GM23338 (cell line): ENCODE measurements around the gene SURF1. TPM values are rescaled to one million over a fixed set of nuclear protein-coding genes. Genes with fewer than 3 reads are reported as not detected.

Source experiments
- ATAC-seq: fragments of 200-7000 bp; cut with Tn5 transposase; 3 replicates; pipeline ENCODE4 v1.9.1; 2020
- DNase-seq: peaks from one replicate; pipeline ENCODE4 v3.0.0-alpha.2; 2015; ENCODE audit warnings: low spot score
- H2AFZ ChIP-seq: fragments of 200-600 bp; sonication (generic); 2 replicates; pipeline ENCODE4 v1.8.0; 2016; ENCODE audit warnings: antibody characterized with exemption, mild to moderate bottlenecking, moderate library complexity
- H3F3A ChIP-seq: fragments of 200-600 bp; sonication (generic); replicated peaks from 2 replicates; pipeline ENCODE4 v1.8.0; 2017; ENCODE audit warnings: antibody characterized with exemption, mixed run types, low read depth
- H3K27ac ChIP-seq: fragments of 200-600 bp; sonication (generic); 2 replicates; pipeline ENCODE4 v1.6.1; 2016; ENCODE audit warnings: low read depth
- H3K27me3 ChIP-seq: fragments of 200-600 bp; sonication (generic); 2 replicates; pipeline ENCODE4 v1.8.0; 2016; ENCODE audit warnings: mild to moderate bottlenecking, mixed run types, moderate library complexity; ENCODE audit not compliant: insufficient read depth
- H3K36me3 ChIP-seq: fragments of 200-600 bp; sonication (generic); 2 replicates; pipeline ENCODE4 v1.8.0; 2016; ENCODE audit warnings: mild to moderate bottlenecking; ENCODE audit not compliant: insufficient read depth
- H3K4me1 ChIP-seq: fragments of 200-600 bp; sonication (generic); 2 replicates; pipeline ENCODE4 v1.8.0; 2016; ENCODE audit warnings: mild to moderate bottlenecking, moderate library complexity; ENCODE audit not compliant: insufficient read depth
- H3K4me2 ChIP-seq: fragments of 200-600 bp; sonication (generic); 2 replicates; pipeline ENCODE4 v1.7.1; 2017; ENCODE audit warnings: mixed run types
- H3K4me3 ChIP-seq: fragments of 200-600 bp; sonication (generic); 2 replicates; pipeline ENCODE4 v1.6.1; 2016; ENCODE audit warnings: mixed run types
- H3K79me2 ChIP-seq: fragments of 200-600 bp; sonication (generic); replicated peaks from 2 replicates; pipeline ENCODE4 v1.8.0; 2017; ENCODE audit warnings: mild to moderate bottlenecking; ENCODE audit not compliant: insufficient read depth
- H3K9me2 ChIP-seq: fragments of 200-600 bp; sonication (generic); 2 replicates; pipeline ENCODE4 v1.8.0; 2017; ENCODE audit not compliant: insufficient read depth
- H4K20me1 ChIP-seq: fragments of 200-600 bp; sonication (generic); replicated peaks from 2 replicates; pipeline ENCODE4 v1.8.0; 2017; ENCODE audit warnings: mild to moderate bottlenecking; ENCODE audit not compliant: insufficient read depth
- H3K27ac Mint-ChIP-seq: 2 replicates; pipeline ENCODE4 v1.8.0; 2020; ENCODE audit warnings: inconsistent platforms, mild to moderate bottlenecking, moderate library complexity, mixed read lengths
- H3K27me3 Mint-ChIP-seq: 3 replicates; pipeline ENCODE4 v1.8.0; 2022; ENCODE audit warnings: low read depth, mild to moderate bottlenecking, moderate library complexity, mixed read lengths, inconsistent platforms; ENCODE audit not compliant: insufficient read depth, poor library complexity
- H3K36me3 Mint-ChIP-seq: 3 replicates; pipeline ENCODE4 v1.8.0; 2021; ENCODE audit warnings: low read depth, mild to moderate bottlenecking, inconsistent platforms, moderate library complexity, mixed read lengths
- H3K4me1 Mint-ChIP-seq: 3 replicates; pipeline ENCODE4 v1.8.0; 2020; ENCODE audit warnings: mild to moderate bottlenecking, inconsistent platforms, mixed read lengths
- H3K4me3 Mint-ChIP-seq: 3 replicates; pipeline ENCODE4 v1.8.0; 2021; ENCODE audit warnings: moderate library complexity, mild to moderate bottlenecking, inconsistent platforms, mixed read lengths
- H3K9me3 Mint-ChIP-seq: 3 replicates; pipeline ENCODE4 v1.8.0; 2020; ENCODE audit warnings: moderate library complexity, mild to moderate bottlenecking, inconsistent platforms, mixed read lengths
- CREB1 ChIP-seq: fragments of 250-450 bp; sonication (Bioruptor Pico); IDR thresholded peaks from 2 replicates; pipeline ENCODE4 v1.5.0; 2020; ENCODE audit warnings: low read depth, mild to moderate bottlenecking, moderate library complexity
- CTCF ChIP-seq, 2 experiments: fragments of 200-600 bp in 1 of 2; sonication (generic) in 1 of 2; conservative IDR thresholded peaks; 2 replicates each; pipeline versions ENCODE4 v1.5.1 to v1.6.1; 2016 to 2017; ENCODE audit warnings: antibody characterized with exemption in 2 of 2, low read depth in 2 of 2, mild to moderate bottlenecking in 2 of 2, moderate library complexity in 1 of 2
- ETS1 ChIP-seq: IDR thresholded peaks from 2 replicates; pipeline ENCODE4 v1.6.1; 2016; ENCODE audit warnings: antibody characterized with exemption
- EZH2 ChIP-seq: fragments of 200-600 bp; sonication (generic); IDR thresholded peaks from one replicate; pipeline ENCODE4 v1.8.0; 2017; ENCODE audit warnings: antibody characterized with exemption, mild to moderate bottlenecking, low read depth; ENCODE audit not compliant: unreplicated experiment
- EZH2phosphoT487 ChIP-seq: fragments of 200-600 bp; sonication (generic); IDR thresholded peaks from one replicate; pipeline ENCODE4 v1.8.1; 2018; ENCODE audit warnings: antibody characterized with exemption; ENCODE audit not compliant: unreplicated experiment
- JUNB ChIP-seq: IDR thresholded peaks from one replicate; pipeline ENCODE4 v1.6.1; 2016; ENCODE audit warnings: antibody characterized with exemption; ENCODE audit not compliant: unreplicated experiment
- NANOG ChIP-seq: IDR thresholded peaks from 2 replicates; pipeline ENCODE4 v1.6.1; 2016; ENCODE audit warnings: antibody characterized with exemption, borderline replicate concordance
- POLR2AphosphoS5 ChIP-seq: IDR thresholded peaks from 2 replicates; pipeline ENCODE4 v1.6.1; 2016; ENCODE audit warnings: antibody characterized with exemption, low read depth
- REST ChIP-seq: IDR thresholded peaks from one replicate; pipeline ENCODE4 v1.6.1; 2018; ENCODE audit warnings: antibody characterized with exemption; ENCODE audit not compliant: unreplicated experiment
- STAT1 ChIP-seq: IDR thresholded peaks from one replicate; pipeline ENCODE4 v1.6.1; 2016; ENCODE audit warnings: antibody characterized with exemption; ENCODE audit not compliant: unreplicated experiment
- ZNF114 ChIP-seq: fragments of 250-450 bp; sonication (Bioruptor Pico); IDR thresholded peaks from 2 replicates; pipeline ENCODE4 v1.5.0; 2020; ENCODE audit warnings: mild to moderate bottlenecking, moderate library complexity
- ZNF331 ChIP-seq: fragments of 250-450 bp; sonication (Bioruptor Pico); IDR thresholded peaks from 2 replicates; pipeline ENCODE4 v1.5.0; 2020; ENCODE audit warnings: low read depth, mild to moderate bottlenecking, moderate library complexity
- polyA plus RNA-seq: library from polyadenylated mRNA; unstranded; fragments of >200 nt; fragmentation: Nextera tagmentation; extraction: Ambion mirVana; gene quantifications from 2 replicates; pipeline ENCODE4 v1.2.1, GENCODE V29; 2016
- total RNA-seq: library from RNA; depleted of rRNA; stranded (reverse); fragments of >200 nt; shearing (Covaris generic); gene quantifications from 2 replicates; pipeline ENCODE4 v1.2.3, GENCODE V29; 2014
- TF ChIP-seq, protein P1 (sequence below): fragments of 250-450 bp; sonication (Bioruptor Pico); IDR thresholded peaks from 2 replicates; pipeline ENCODE4 v1.5.0; 2020; ENCODE audit warnings: mild to moderate bottlenecking, moderate library complexity

SURF1 gene
- total and polyA plus RNA-seq, 2 experiments from 2014 or later = 39.1 to 52.6 TPM

DNA sequence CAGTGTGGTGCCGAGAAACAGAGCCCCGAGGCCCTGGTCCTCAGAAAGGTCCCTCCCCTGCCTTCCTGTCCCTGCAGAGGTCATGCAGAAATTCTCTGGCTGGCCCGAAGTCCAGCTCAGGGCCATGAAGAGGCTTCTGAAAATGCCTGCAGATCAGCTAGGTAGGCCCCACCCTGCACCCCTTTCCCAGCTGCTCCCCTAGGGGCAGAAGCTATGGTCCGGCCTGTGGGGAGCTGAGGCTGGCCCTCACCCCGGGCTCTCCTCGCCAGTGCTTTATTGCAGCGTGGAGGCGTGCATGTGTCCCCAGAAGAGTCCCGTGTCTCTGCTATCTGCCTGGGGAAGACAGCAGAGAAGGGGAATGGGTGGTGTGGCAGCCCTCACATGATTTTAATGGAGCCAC, 41.6 kb upstream of the SURF1 start:
- no peaks in the 10 kb centered on the region for H3K36me3 Mint-ChIP-seq
- Histone ChIP-seq H3K4me2 (no peak overlapping the region), H3K9me2 (no peaks in the 10 kb centered on the region), H2AFZ (no peak overlapping the region), H3K4me3 (no peak overlapping the region), H3F3A (no peaks in the 10 kb centered on the region), H3K27me3 (no peaks in the 10 kb centered on the region), H3K4me1 (no peaks in the 10 kb centered on the region), H3K27ac (no peak overlapping the region), H3K36me3 (no peaks in the 10 kb centered on the region), H4K20me1 (no peaks in the 10 kb centered on the region), H3K79me2 (no peaks in the 10 kb centered on the region)
- H3K27me3 Mint-ChIP-seq = peaks cover 19% of the 10 kb centered on the region
- ATAC-seq = no peak
- TF ChIP-seq ETS1 (no peak), CREB1 (CRISPR knock-in tag) (no peak), ZNF331 (no peak), CTCF (conservative IDR thresholded peaks at IDR 0.05; ENCODE audit: low read depth in 2 of 2) (no peak), EZH2 (no peak), STAT1 (no peak), REST (no peak), JUNB (no peak), POLR2AphosphoS5 (no peak), NANOG (no peak), EZH2phosphoT487 (no peak), ZNF114 (CRISPR knock-in tag) (no peak)
- TF ChIP-seq, protein P1, sequence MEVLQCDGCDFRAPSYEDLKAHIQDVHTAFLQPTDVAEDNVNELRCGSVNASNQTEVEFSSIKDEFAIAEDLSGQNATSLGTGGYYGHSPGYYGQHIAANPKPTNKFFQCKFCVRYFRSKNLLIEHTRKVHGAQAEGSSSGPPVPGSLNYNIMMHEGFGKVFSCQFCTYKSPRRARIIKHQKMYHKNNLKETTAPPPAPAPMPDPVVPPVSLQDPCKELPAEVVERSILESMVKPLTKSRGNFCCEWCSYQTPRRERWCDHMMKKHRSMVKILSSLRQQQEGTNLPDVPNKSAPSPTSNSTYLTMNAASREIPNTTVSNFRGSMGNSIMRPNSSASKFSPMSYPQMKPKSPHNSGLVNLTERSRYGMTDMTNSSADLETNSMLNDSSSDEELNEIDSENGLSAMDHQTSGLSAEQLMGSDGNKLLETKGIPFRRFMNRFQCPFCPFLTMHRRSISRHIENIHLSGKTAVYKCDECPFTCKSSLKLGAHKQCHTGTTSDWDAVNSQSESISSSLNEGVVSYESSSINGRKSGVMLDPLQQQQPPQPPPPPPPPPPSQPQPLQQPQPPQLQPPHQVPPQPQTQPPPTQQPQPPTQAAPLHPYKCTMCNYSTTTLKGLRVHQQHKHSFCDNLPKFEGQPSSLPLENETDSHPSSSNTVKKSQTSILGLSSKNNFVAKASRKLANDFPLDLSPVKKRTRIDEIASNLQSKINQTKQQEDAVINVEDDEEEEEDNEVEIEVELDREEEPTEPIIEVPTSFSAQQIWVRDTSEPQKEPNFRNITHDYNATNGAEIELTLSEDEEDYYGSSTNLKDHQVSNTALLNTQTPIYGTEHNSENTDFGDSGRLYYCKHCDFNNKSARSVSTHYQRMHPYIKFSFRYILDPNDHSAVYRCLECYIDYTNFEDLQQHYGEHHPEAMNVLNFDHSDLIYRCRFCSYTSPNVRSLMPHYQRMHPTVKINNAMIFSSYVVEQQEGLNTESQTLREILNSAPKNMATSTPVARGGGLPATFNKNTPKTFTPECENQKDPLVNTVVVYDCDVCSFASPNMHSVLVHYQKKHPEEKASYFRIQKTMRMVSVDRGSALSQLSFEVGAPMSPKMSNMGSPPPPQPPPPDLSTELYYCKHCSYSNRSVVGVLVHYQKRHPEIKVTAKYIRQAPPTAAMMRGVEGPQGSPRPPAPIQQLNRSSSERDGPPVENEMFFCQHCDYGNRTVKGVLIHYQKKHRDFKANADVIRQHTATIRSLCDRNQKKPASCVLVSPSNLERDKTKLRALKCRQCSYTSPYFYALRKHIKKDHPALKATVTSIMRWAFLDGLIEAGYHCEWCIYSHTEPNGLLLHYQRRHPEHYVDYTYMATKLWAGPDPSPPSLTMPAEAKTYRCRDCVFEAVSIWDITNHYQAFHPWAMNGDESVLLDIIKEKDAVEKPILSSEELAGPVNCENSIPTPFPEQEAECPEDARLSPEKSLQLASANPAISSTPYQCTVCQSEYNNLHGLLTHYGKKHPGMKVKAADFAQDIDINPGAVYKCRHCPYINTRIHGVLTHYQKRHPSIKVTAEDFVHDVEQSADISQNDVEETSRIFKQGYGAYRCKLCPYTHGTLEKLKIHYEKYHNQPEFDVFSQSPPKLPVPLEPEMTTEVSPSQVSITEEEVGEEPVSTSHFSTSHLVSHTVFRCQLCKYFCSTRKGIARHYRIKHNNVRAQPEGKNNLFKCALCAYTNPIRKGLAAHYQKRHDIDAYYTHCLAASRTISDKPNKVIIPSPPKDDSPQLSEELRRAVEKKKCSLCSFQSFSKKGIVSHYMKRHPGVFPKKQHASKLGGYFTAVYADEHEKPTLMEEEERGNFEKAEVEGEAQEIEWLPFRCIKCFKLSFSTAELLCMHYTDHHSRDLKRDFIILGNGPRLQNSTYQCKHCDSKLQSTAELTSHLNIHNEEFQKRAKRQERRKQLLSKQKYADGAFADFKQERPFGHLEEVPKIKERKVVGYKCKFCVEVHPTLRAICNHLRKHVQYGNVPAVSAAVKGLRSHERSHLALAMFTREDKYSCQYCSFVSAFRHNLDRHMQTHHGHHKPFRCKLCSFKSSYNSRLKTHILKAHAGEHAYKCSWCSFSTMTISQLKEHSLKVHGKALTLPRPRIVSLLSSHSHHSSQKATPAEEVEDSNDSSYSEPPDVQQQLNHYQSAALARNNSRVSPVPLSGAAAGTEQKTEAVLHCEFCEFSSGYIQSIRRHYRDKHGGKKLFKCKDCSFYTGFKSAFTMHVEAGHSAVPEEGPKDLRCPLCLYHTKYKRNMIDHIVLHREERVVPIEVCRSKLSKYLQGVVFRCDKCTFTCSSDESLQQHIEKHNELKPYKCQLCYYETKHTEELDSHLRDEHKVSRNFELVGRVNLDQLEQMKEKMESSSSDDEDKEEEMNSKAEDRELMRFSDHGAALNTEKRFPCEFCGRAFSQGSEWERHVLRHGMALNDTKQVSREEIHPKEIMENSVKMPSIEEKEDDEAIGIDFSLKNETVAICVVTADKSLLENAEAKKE = no peak
- no peaks in the 10 kb centered on the region for H3K4me1 Mint-ChIP-seq
- no peak overlapping the region for H3K4me3 Mint-ChIP-seq
- DNase-seq = no peak
- H3K9me3 Mint-ChIP-seq = no peaks in the 10 kb centered on the region
- no peak overlapping the region for H3K27ac Mint-ChIP-seq
